RWPE1 (cell line): Measurements from ENCODE around the gene USP36.

Experiments used
- CTCF ChIA-PET: fragments of 350-600 bp; sonication (Branson Sonifier 250); formaldehyde crosslinking; extraction: SDS; loops from one replicate; lab custom pipeline; 2021; lab: Yijun Ruan, JAX
- POLR2A ChIA-PET: fragments of 400-600 bp; formaldehyde crosslinking; extraction: SDS; loops from one replicate; lab custom pipeline; 2020; ENCODE audit warnings: antibody characterized with exemption; ENCODE audit not compliant: low non-redundant PET; lab: Yijun Ruan, JAX
- DNase-seq: peaks from one replicate; pipeline ENCODE4 v3.0.0; 2012; ENCODE audit warnings: low spot score
- H3K27ac ChIP-seq: fragments of 450-650 bp; 2 replicates; pipeline ENCODE4 v1.5.1; 2017
- CTCF ChIP-seq: fragments of 450-650 bp; conservative IDR thresholded peaks from 2 replicates; pipeline ENCODE4 v1.5.1; 2017; ENCODE audit warnings: low read depth, mild to moderate bottlenecking

Gene USP36

GRCh38 chr17:78802459-78802858 is 38.2 kb downstream of the USP36 start:
- CTCF ChIA-PET = interaction anchor here (0.7 kb wide), 1 partner anchor 243 kb away, joined by 4 read pairs; no protein-coding TSS in a partner anchor
- peak overlapping the region; percentile 70; the same call in 1 of the 2 replicates for H3K27ac ChIP-seq
- TF ChIP-seq CTCF = no peak
- no peak for DNase-seq
- POLR2A ChIA-PET = no interaction called here

- peak overlapping the region; percentile 70 for H3K27ac ChIP-seq
- DNase-seq = no peak
- TF ChIP-seq CTCF = no peak
- ChIA-PET POLR2A (no interaction called here), CTCF (interaction anchor here (0.7 kb wide), 1 partner anchor 19 kb away, joined by 3 read pairs; no protein-coding TSS in a partner anchor)
These were observed 38.6 kb downstream of the USP36 start for GRCh38 chr17:78802008-78802407.

- DNase-seq = no peak
- CTCF ChIA-PET = no interaction called here
- no peak for TF ChIP-seq CTCF
- POLR2A ChIA-PET = no interaction called here
- H3K27ac ChIP-seq = peak overlapping the region; percentile 70
These were observed 40.3 kb downstream of the USP36 start for GRCh38 chr17:78800132-78800931.

GRCh38 chr17:78798695-78799559 is 41.7 kb downstream of the USP36 start:
- H3K27ac ChIP-seq = peak overlapping the region; percentile 48
- DNase-seq = no peak
- CTCF ChIA-PET = interaction anchor here (0.6 to 0.7 kb wide), 2 partner anchors 99 to 277 kb away, joined by 3 to 4 read pairs; no protein-coding TSS in a partner anchor
- TF ChIP-seq CTCF = peak; percentile 50
- POLR2A ChIA-PET = interaction anchor here (0.5 kb wide), 1 partner anchor 85 kb away, joined by 3 read pairs; no protein-coding TSS in a partner anchor

- CTCF ChIA-PET = interaction anchor here (0.7 to 0.9 kb wide), 2 partner anchors 12 to 100 kb away, joined by 3 to 4 read pairs; no protein-coding TSS in a partner anchor
- no peak for TF ChIP-seq CTCF
- POLR2A ChIA-PET = no interaction called here
- no peak for DNase-seq
- H3K27ac ChIP-seq = peak overlapping the region; percentile 48
These were observed 42.7 kb downstream of the USP36 start for GRCh38 chr17:78797691-78798585.
